GM23248 (cell line): ENCODE results near the gene GALP.

Experiments used
- EZH2 ChIP-seq: fragments of 200-600 bp; sonication (generic); IDR thresholded peaks from 2 replicates; pipeline ENCODE4 v1.6.1; 2018; ENCODE audit warnings: antibody characterized with exemption, mild to moderate bottlenecking; ENCODE audit not compliant: insufficient read depth, poor library complexity, severe bottlenecking
- EZH2phosphoT487 ChIP-seq: fragments of 200-600 bp; sonication (generic); IDR thresholded peaks from 2 replicates; pipeline ENCODE4 v1.6.1; 2018; ENCODE audit warnings: antibody characterized with exemption, moderate library complexity, mild to moderate bottlenecking, low read depth; ENCODE audit not compliant: insufficient read depth

DNA sequence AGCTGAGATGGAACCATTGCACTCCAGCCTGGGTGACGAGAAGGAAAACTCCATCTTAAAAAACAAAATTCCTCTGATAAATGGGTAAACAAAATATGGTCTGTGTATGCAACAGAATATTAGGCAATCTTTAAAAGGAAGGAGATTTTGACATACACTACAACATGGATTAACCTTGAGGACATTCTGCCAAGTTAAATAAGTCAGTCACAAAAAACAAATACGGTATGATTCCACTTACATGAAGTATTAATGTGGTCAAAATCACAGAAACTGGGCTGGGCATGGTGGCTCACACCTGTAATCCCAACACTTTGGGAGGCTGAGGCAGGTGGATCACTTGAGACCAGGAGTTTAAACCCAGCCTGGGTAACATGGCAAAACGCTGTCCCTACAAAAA is 37.7 kb upstream of the GALP start:
- no peak for TF ChIP-seq EZH2phosphoT487
- no peak for TF ChIP-seq EZH2
